H9 (cell line): ENCODE data around the gene ATRNL1. TPM values are rescaled to one million over a fixed set of nuclear protein-coding genes. Genes with fewer than 3 reads are reported as not detected.

Source experiments
- DNase-seq: peaks from one replicate; pipeline ENCODE4 v3.0.0-alpha.2; 2017
- H2AFZ ChIP-seq: one replicate; pipeline ENCODE4 v1.6.1; 2013; ENCODE audit warnings: mild to moderate bottlenecking, low read length, control low read depth, moderate library complexity
- H2AK5ac ChIP-seq: 2 replicates; pipeline ENCODE4 v1.6.1; 2013; ENCODE audit warnings: low read length, control low read depth, mixed read lengths; ENCODE audit not compliant: insufficient read length
- H2BK120ac ChIP-seq: one replicate; pipeline ENCODE4 v1.6.1; 2013; ENCODE audit warnings: low read depth, mild to moderate bottlenecking, low read length, control low read depth, inconsistent platforms; ENCODE audit not compliant: poor library complexity, severe bottlenecking
- H2BK12ac ChIP-seq: 2 replicates; pipeline ENCODE4 v1.6.1; 2013; ENCODE audit warnings: low read length, control low read depth, mixed read lengths, low read depth; ENCODE audit not compliant: insufficient read length
- H2BK15ac ChIP-seq: 2 replicates; pipeline ENCODE4 v1.6.1; 2013; ENCODE audit warnings: low read depth, low read length, control low read depth
- H2BK20ac ChIP-seq: one replicate; pipeline ENCODE4 v1.6.1; 2013; ENCODE audit warnings: low read depth, mild to moderate bottlenecking, low read length, control low read depth, inconsistent platforms; ENCODE audit not compliant: poor library complexity, severe bottlenecking
- H2BK5ac ChIP-seq: 2 replicates; pipeline ENCODE4 v1.6.1; 2013; ENCODE audit warnings: low read length, control low read depth, mixed read lengths; ENCODE audit not compliant: insufficient read length
- H3K14ac ChIP-seq: 2 replicates; pipeline ENCODE4 v1.6.1; 2013; ENCODE audit warnings: low read length, control low read depth; ENCODE audit not compliant: insufficient read depth
- H3K18ac ChIP-seq: 2 replicates; pipeline ENCODE4 v1.6.1; 2013; ENCODE audit warnings: low read depth, mild to moderate bottlenecking, mixed read lengths, low read length, control low read depth; ENCODE audit not compliant: insufficient read length
- H3K23ac ChIP-seq: 2 replicates; pipeline ENCODE4 v1.6.1; 2013; ENCODE audit warnings: low read length, control low read depth, mixed read lengths, low read depth; ENCODE audit not compliant: insufficient read length
- H3K23me2 ChIP-seq: 2 replicates; pipeline ENCODE4 v1.6.1; 2013; ENCODE audit warnings: low read depth, mild to moderate bottlenecking, mixed read lengths, low read length, control low read depth; ENCODE audit not compliant: insufficient read length, poor library complexity, severe bottlenecking
- H3K27ac ChIP-seq: 2 replicates; pipeline ENCODE4 v1.5.1; 2013; ENCODE audit warnings: low read length, control low read depth, mixed read lengths, low read depth; ENCODE audit not compliant: insufficient read length
- H3K27me3 ChIP-seq: 2 replicates; pipeline ENCODE4 v1.6.1; 2013; ENCODE audit warnings: low read length, control low read depth, inconsistent platforms; ENCODE audit not compliant: insufficient read depth
- H3K4ac ChIP-seq: 2 replicates; pipeline ENCODE4 v1.6.1; 2013; ENCODE audit warnings: low read depth, mild to moderate bottlenecking, control low read depth, inconsistent platforms, low read length, moderate library complexity
- H3K4me1 ChIP-seq: 2 replicates; pipeline ENCODE4 v1.6.1; 2013; ENCODE audit warnings: low read length, control low read depth, inconsistent platforms; ENCODE audit not compliant: insufficient read depth
- H3K4me2 ChIP-seq: 2 replicates; pipeline ENCODE4 v1.6.1; 2013; ENCODE audit warnings: low read length, control low read depth, mixed read lengths; ENCODE audit not compliant: insufficient read length, insufficient read depth
- H3K56ac ChIP-seq: 2 replicates; pipeline ENCODE4 v1.6.1; 2013; ENCODE audit warnings: low read depth, mild to moderate bottlenecking, mixed read lengths, low read length, control low read depth; ENCODE audit not compliant: insufficient read length
- H3K79me1 ChIP-seq: 2 replicates; pipeline ENCODE4 v1.6.1; 2013; ENCODE audit warnings: low read depth, mild to moderate bottlenecking, moderate library complexity, low read length, control low read depth, inconsistent platforms; ENCODE audit not compliant: insufficient read depth, poor library complexity, severe bottlenecking
- H3K79me2 ChIP-seq: 2 replicates; pipeline ENCODE4 v1.6.1; 2013; ENCODE audit warnings: low read length, control low read depth, inconsistent platforms; ENCODE audit not compliant: insufficient read depth
- H3K9ac ChIP-seq: 2 replicates; pipeline ENCODE4 v1.6.1; 2013; ENCODE audit warnings: low read length, control low read depth, mixed read lengths; ENCODE audit not compliant: insufficient read length; ENCODE audit errors: extremely low read depth
- H3K9me3 ChIP-seq: one replicate; pipeline ENCODE4 v1.6.1; 2013; ENCODE audit warnings: low read depth, low read length, inconsistent platforms; ENCODE audit not compliant: control insufficient read depth
- H3T11ph ChIP-seq: one replicate; pipeline ENCODE4 v1.6.1; 2013; ENCODE audit warnings: mild to moderate bottlenecking, low read length, control low read depth, inconsistent platforms
- H4K20me1 ChIP-seq: one replicate; pipeline ENCODE4 v1.6.1; 2013; ENCODE audit not compliant: control insufficient read depth, insufficient read length, insufficient read depth
- H4K5ac ChIP-seq: 2 replicates; pipeline ENCODE4 v1.6.1; 2013; ENCODE audit warnings: low read depth, mild to moderate bottlenecking, mixed read lengths, low read length, control low read depth; ENCODE audit not compliant: insufficient read length
- H4K8ac ChIP-seq: replicated peaks from 2 replicates; pipeline ENCODE4 v1.6.1; 2013; ENCODE audit warnings: low read length, control low read depth, mixed read lengths, low read depth; ENCODE audit not compliant: insufficient read length
- H4K91ac ChIP-seq: 2 replicates; pipeline ENCODE4 v1.6.1; 2013; ENCODE audit warnings: low read depth, mild to moderate bottlenecking, moderate library complexity, mixed read lengths, low read length, control low read depth; ENCODE audit not compliant: insufficient read length
- H3K27ac Mint-ChIP-seq, 3 experiments: 2 replicates in 2 of 3; 3 replicates in 1 of 3; pipeline ENCODE4 v1.8.0; 2020 to 2021; ENCODE audit warnings: mixed read lengths in 3 of 3, mild to moderate bottlenecking in 1 of 3, moderate library complexity in 1 of 3
- H3K27me3 Mint-ChIP-seq: 2 replicates; pipeline ENCODE4 v1.8.0; 2021; ENCODE audit warnings: low read depth, mild to moderate bottlenecking, moderate library complexity, mixed read lengths
- H3K36me3 Mint-ChIP-seq, 3 experiments: 2 replicates in 2 of 3; 3 replicates in 1 of 3; pipeline ENCODE4 v1.8.0; 2020 to 2021; ENCODE audit warnings: low read depth in 3 of 3, mixed read lengths in 3 of 3; ENCODE audit not compliant: insufficient read depth in 1 of 3
- H3K4me1 Mint-ChIP-seq, 2 experiments: 2 replicates each; pipeline ENCODE4 v1.8.0; 2020; ENCODE audit warnings: mixed read lengths in 2 of 2
- H3K4me3 Mint-ChIP-seq, 2 experiments: 2 replicates in 1 of 2; 3 replicates in 1 of 2; pipeline ENCODE4 v1.8.0; 2020 to 2021; ENCODE audit warnings: mild to moderate bottlenecking in 2 of 2, mixed read lengths in 2 of 2, moderate library complexity in 1 of 2
- H3K9me3 Mint-ChIP-seq, 2 experiments: 2 replicates in 1 of 2; 3 replicates in 1 of 2; pipeline ENCODE4 v1.8.0; 2020; ENCODE audit warnings: mild to moderate bottlenecking in 2 of 2, mixed read lengths in 2 of 2, moderate library complexity in 1 of 2
- WGBS: extraction: QIAGEN DNeasy Blood & Tissue Kit; methylation state at CpG from one replicate; pipeline ENCODE4 v1.1.7; 2013; ENCODE audit warnings: missing lambda C conversion rate, low lambda C conversion rate, mixed read lengths; ENCODE audit not compliant: insufficient read length; ENCODE audit errors: extremely low coverage; 5-methylcytosine and 5-hydroxymethylcytosine counted together
- total RNA-seq: library from RNA; stranded (reverse); gene quantifications from 2 replicates; pipeline ENCODE4 v1.2.1, GENCODE V29; 2021
- TF ChIP-seq, protein P1 (sequence below): fragments of 200-600 bp; sonication (generic); conservative IDR thresholded peaks from 3 replicates; pipeline ENCODE4 v1.8.0; 2021; ENCODE audit warnings: antibody characterized with exemption, mild to moderate bottlenecking

The ATRNL1 gene
- total RNA-seq, 1 experiment from 2014 or later = 9.2 TPM

DNA sequence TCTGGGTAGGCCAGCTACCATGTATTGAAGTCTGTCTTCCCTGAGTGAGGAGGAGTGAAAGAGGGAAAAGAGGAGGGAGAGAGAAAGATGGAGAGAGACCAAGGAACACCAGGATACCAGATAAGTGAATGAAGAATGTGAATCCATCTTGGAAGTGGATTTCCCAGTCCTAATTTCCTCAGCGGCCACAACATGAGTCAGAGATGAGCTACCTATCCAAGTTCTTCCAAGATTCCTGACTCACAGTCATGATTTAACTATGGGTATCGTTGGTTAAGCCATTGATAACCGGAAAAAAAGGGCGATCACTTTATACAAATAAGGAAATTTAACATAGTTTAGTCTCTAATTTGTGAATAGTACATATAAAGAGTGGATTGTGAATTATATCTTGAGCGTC is 561.8 kb downstream of the ATRNL1 start:
- no peak overlapping the region for H3K18ac ChIP-seq
- H3K9me3 ChIP-seq = no peaks in the 10 kb centered on the region
- no peak overlapping the region for H2BK15ac ChIP-seq
- Mint-ChIP-seq H3K4me1 (peaks cover 6% of the 10 kb centered on the region in 2 experiments), H3K27me3 (no peaks in the 10 kb centered on the region), H3K27ac (no peak overlapping the region), H3K4me3 (no peak overlapping the region), H3K9me3 (no peaks in the 10 kb centered on the region), H3K36me3 (no peaks in the 10 kb centered on the region)
- no peak overlapping the region for H2BK5ac ChIP-seq
- H3K27ac ChIP-seq = no peak overlapping the region
- no peak overlapping the region for H3T11ph ChIP-seq
- no peak overlapping the region for H3K56ac ChIP-seq
- H4K8ac ChIP-seq = no peak overlapping the region
- no peak overlapping the region for H2BK120ac ChIP-seq
- WGBS = no CpG with 5 or more reads among the region's 5 CpGs
- no peak overlapping the region for H2AK5ac ChIP-seq
- no peak overlapping the region for H2BK20ac ChIP-seq
- no peak overlapping the region for H2BK12ac ChIP-seq
- no peak overlapping the region for H3K4ac ChIP-seq
- no peak for DNase-seq
- H3K14ac ChIP-seq = no peak overlapping the region
- no peaks in the 10 kb centered on the region for H3K79me1 ChIP-seq
- peaks cover 4% of the 10 kb centered on the region; the same call in 1 of the 2 replicates for H3K4me1 ChIP-seq
- H3K9ac ChIP-seq = no peak overlapping the region
- H3K79me2 ChIP-seq = no peaks in the 10 kb centered on the region
- no peaks in the 10 kb centered on the region for H3K23me2 ChIP-seq
- no peaks in the 10 kb centered on the region for H4K20me1 ChIP-seq
- no peak overlapping the region for H3K4me2 ChIP-seq
- TF ChIP-seq, protein P1, sequence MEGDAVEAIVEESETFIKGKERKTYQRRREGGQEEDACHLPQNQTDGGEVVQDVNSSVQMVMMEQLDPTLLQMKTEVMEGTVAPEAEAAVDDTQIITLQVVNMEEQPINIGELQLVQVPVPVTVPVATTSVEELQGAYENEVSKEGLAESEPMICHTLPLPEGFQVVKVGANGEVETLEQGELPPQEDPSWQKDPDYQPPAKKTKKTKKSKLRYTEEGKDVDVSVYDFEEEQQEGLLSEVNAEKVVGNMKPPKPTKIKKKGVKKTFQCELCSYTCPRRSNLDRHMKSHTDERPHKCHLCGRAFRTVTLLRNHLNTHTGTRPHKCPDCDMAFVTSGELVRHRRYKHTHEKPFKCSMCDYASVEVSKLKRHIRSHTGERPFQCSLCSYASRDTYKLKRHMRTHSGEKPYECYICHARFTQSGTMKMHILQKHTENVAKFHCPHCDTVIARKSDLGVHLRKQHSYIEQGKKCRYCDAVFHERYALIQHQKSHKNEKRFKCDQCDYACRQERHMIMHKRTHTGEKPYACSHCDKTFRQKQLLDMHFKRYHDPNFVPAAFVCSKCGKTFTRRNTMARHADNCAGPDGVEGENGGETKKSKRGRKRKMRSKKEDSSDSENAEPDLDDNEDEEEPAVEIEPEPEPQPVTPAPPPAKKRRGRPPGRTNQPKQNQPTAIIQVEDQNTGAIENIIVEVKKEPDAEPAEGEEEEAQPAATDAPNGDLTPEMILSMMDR = no peak
- H4K5ac ChIP-seq = no peak overlapping the region
- no peak overlapping the region for H4K91ac ChIP-seq
- no peak overlapping the region for H3K23ac ChIP-seq
- no peaks in the 10 kb centered on the region for H3K27me3 ChIP-seq
- H2AFZ ChIP-seq = no peak overlapping the region
